Esophagus squamous epithelium (tissue), 4 donors: Measurements from ENCODE around the gene INPP4B.
"Not testable (repeated sequence)": the region's sequence is repeated elsewhere in the genome, so short reads cannot be mapped to it uniquely, and the experiment has no call there.

Experiments
- CTCF ChIP-seq, 6 experiments: fragments of 450-650 bp in 4 of 6; fragments of 200-600 bp in 2 of 6; sonication (generic) in 2 of 6; IDR thresholded peaks; one replicate each; pipeline ENCODE4 v1.5.1; 2016 to 2019; ENCODE audit warnings: antibody characterized with exemption in 6 of 6, mild to moderate bottlenecking in 4 of 6, moderate library complexity in 4 of 6
- POLR2A ChIP-seq, 4 donors: fragments of 450-650 bp; IDR thresholded peaks; one replicate each; pipeline ENCODE4 v1.6.1; 2017; ENCODE audit warnings: antibody characterized with exemption in 4 of 4, mild to moderate bottlenecking in 4 of 4, moderate library complexity in 3 of 4

GRCh38 chr4:142066562-142066961, 779.5 kb downstream of the INPP4B start:
- TF ChIP-seq CTCF, POLR2A (IDR thresholded peaks at IDR 0.05): not testable (repeated sequence)
